Vagina (tissue), 2 donors: Measurements from ENCODE around the gene KLHL21.

ENCODE experiments used
- POLR2AphosphoS5 ChIP-seq, 2 donors: sonication (generic); formaldehyde crosslinking; IDR thresholded peaks; one replicate each; pipeline ENCODE4 v1.9.0; 2017; ENCODE audit warnings: antibody characterized with exemption in 2 of 2, mild to moderate bottlenecking in 2 of 2, low read depth in 1 of 2; ENCODE audit not compliant: insufficient read depth in 1 of 2
- TF ChIP-seq, protein P1 (sequence below), 3 experiments: fragments of 450-650 bp in 2 of 3; fragments of 200-600 bp in 1 of 3; sonication (generic) in 1 of 3; IDR thresholded peaks; one replicate each; pipeline ENCODE4 v1.5.1; 2017 to 2019; ENCODE audit warnings: antibody characterized with exemption in 3 of 3, mild to moderate bottlenecking in 2 of 3, moderate library complexity in 2 of 3

DNA sequence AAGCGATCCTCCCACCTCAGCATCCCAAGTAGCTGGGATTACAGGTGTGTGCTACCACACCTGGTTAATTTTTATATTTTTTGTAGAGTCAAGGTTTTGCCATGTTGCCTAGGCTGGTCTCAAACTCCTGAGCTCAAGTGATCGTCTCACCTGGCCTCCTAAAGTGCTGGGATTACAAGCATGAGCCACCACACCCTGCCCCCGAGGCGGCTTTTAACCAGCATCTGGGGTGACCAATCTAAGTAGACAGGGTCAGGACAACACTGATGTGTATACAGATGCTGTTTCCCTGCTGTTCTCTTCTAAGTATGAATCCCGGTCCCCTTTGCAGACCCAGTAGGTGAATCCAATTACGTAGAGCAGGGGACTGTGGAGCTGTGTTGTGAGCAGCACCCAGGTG is 45.9 kb upstream of the KLHL21 start:
- TF ChIP-seq, protein P1, sequence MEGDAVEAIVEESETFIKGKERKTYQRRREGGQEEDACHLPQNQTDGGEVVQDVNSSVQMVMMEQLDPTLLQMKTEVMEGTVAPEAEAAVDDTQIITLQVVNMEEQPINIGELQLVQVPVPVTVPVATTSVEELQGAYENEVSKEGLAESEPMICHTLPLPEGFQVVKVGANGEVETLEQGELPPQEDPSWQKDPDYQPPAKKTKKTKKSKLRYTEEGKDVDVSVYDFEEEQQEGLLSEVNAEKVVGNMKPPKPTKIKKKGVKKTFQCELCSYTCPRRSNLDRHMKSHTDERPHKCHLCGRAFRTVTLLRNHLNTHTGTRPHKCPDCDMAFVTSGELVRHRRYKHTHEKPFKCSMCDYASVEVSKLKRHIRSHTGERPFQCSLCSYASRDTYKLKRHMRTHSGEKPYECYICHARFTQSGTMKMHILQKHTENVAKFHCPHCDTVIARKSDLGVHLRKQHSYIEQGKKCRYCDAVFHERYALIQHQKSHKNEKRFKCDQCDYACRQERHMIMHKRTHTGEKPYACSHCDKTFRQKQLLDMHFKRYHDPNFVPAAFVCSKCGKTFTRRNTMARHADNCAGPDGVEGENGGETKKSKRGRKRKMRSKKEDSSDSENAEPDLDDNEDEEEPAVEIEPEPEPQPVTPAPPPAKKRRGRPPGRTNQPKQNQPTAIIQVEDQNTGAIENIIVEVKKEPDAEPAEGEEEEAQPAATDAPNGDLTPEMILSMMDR (IDR thresholded peaks at IDR 0.05) = no peak
- TF ChIP-seq POLR2AphosphoS5 (IDR thresholded peaks at IDR 0.05; ENCODE audit: insufficient read depth in 1 of 2, low read depth in 1 of 2) = no peak
